Bone marrow (tissue), 2 donors: Measurements from ENCODE around the gene JCAD.
"Not testable (repeated sequence)": the region's sequence is repeated elsewhere in the genome, so short reads cannot be mapped to it uniquely, and the experiment has no call there.

Experiments used
- DNase-seq, 2 donors: peaks; one replicate each; lab custom pipeline; 2025; lab: John Stamatoyannopoulos, UW

Gene JCAD

GRCh38 chr10:30025428-30025827, 34.0 kb downstream of the JCAD start:
- not testable (repeated sequence) for DNase-seq

DNA sequence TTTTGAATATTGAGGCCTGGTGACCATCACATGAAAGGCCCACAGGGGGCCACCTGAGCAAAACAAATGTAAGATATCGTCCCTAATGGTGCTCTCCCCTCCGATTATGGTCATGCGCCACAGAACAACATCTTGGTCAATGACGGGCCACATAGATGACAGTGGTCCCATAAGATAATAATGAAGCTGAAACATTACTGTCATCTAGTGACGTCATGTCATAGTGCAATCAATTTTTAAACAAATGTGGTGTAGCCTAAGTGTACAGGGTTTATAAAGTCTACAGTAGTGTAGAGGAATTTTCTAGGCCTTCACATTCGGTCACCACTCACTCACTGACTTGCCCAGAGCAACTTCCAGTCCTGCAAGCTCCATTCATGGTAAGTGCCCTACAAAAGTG, 36.8 kb downstream of the JCAD start:
- no peak for DNase-seq

DNA sequence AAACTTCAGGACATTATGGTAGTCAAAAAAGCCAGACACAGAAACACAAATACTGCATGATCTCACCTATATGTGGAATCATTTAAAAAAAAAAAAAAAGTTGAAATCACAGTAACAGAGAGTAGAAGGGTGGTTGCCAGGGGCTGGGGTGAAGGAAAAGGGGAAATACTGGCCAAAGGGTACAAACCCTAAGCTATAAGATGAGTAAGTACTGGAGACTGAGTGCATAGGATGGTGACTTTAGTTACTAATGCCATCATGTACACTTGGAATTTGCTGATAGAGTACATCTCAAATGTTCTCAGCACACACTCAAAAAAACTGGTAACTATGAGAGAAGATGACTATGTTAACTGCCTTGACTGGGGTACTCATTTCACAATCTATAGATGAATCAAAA, 39.9 kb downstream of the JCAD start:
- DNase-seq = no peak

DNA sequence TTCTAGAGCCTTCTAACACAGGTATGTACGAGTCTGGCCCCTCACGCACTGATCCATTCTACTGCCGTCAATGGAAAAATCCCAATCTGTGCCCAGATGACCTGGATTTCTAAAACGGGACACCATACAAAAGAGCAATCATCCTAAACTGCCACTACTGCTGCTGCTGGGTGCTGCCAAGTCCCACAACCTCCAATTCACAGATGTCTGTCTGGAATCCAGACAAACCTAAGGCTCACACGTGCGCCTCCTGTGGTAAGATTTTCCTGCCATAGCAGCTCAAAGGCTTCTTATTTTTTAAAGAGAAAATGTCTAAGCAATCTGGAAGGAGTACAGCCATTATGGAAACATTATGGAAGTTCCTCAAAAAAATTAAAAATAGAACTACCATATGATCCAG, 40.9 kb downstream of the JCAD start:
- DNase-seq = no peak

DNA sequence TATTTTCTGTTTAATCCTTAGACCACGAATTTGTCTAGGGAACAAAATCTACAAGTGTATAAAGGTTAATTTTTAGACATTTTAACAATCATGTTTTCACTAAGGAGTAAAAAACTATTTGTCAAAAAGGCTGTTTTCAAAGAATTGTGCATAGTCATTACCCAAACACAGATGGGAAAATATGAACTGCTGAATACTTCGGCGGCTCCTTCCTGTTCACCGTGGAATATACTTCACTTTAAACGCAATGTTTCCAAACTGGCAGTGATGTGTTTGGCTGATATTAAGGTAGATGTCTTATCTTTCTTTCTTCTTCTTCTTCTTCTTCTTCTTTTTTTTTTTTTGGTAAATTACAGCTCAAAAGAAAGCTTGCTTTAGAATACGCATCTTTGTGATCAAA, 41.4 kb downstream of the JCAD start:
- no peak for DNase-seq

DNA sequence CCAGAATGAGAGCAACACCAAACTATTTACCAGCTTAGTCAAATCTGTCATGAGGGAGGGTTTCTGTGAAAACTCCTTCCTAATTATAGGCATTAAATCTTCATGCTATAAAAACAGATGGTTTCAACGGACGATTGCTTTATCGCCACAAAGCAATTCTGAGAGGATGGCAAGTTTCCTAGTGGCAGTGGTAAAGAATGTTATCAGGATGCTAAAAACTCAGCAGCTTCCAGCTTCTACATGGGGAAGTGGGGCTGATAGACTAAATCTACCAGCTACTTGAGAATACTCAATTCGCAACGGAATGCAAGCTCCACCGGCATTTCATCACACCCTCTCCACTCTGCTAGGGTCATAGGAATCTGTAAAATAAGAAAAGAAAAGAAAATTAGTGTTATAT, 41.8 kb downstream of the JCAD start:
- DNase-seq = peak in 1 of 2 donors; percentile 21

- DNase-seq = no peak
Observed at GRCh38 chr10:30014511-30014910, 44.9 kb downstream of the JCAD start.

DNA sequence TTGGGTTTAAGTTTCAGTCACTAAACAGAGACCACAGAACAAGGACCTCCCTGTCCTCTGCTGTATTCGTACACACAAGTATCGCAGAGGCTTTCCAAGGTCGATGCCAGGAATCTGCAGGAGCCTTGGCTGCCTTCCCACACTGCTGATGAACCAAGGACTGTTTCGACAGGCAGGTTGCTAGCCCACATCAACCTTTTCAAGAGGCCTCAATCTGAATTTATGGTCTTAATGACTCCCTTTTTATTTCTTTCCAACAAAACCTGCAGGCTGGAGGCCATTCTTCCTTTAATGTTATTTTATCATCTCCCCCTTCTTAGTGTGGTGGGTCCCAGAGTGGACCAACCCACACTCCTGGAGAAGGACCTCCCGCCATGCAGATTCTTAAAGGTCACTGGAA, 45.6 kb downstream of the JCAD start:
- DNase-seq = no peak

- no peak for DNase-seq
Observed at GRCh38 chr10:30011956-30012647, 47.3 kb downstream of the JCAD start.

- DNase-seq = no peak
Observed at GRCh38 chr10:30011396-30011795, 48.0 kb downstream of the JCAD start.

DNA sequence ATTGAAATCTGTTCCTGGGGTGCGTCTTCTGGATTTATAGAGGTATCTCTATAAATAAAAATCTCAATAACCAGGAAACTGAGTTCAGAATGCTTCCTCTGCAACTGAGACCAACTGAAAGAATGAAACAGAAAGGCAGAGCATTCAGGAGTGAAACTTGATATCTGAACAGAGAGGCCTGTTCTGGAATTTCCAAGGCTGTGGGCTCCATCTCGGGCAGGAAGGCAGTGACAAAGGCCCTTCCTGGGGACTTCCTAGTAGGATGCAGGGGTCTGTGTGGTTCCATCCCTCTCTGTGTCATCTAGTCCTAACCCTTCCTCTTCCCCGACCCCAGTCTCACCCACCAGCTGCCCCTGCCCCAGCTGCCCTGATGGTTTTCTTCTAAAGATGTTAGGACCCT, 52.0 kb downstream of the JCAD start:
- no peak for DNase-seq

DNA sequence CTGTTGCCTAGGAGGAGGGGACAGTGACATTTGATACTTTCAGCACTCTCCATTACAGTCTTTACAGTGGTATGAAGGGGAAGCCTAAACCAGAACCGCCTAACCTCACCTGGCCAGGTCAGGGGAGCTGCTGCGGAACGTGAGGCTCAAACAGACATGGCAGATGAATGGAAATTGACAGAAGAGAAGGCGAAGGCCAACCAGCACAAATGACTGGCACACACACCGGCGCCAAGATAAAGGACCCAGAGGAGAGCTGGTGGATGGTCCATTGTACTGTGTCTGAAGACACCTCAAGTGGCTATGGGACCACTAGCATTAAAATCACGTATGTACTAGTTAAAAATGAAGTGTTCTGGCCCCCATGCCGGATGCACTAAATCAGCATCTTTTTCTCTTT, 53.0 kb downstream of the JCAD start:
- DNase-seq = no peak

DNA sequence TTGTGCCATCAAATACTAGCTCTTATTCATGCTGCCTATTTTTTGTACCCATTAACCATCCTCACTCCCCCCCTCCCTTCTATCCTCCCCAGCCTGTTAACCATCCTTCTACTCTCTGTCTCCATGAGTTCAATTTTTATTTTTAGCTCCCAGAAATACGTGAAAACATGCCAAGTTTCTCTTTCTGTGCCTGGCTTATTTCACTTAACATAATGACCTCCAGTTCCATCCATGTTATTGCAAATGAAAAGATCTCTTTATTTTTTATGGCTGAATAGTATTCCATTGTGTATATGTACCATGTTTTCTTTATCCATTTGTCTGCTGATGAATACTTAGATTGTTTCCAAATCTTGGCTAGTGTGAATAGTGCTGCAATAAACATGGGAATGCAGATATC, 54.3 kb downstream of the JCAD start:
- not testable (repeated sequence) for DNase-seq

DNA sequence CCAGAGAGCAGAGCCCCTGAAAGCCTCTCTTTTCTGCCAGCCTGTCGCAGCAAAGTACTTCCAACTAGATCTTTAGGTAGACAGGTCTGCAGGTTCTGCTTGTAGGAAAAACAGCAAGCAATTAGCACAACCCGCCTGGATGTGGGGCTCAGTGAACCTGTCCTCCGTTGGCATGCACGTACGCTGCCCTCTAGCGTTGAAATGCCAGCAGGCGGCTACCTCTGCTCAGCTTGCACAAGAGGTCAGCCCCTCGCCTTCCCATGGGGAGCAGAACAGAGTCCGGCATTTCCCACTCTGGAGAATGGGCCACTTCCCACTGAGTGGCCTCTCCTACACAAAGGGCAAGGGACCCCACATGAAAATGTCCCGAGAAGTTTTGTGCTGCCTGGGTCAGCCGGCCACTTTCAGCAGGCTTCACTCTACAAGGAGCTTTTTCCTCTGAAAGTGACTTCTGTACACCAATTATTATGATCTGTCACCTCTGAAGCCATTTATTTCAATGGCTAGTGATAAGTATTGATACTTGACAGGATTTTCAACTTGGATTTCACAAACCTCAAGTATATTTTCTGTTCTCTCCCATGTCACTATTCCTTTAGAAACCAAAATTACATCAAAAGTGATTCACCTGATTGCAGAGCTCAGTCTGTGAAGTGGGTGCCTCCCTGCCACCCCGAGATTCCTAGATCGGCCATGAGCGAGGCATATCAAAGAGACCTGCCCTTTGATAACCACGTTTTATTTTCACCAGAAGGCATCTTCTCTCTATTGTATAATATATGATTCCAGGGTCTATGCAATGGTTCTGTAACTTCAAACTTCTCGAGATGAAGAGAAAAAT, 56.7 kb downstream of the JCAD start:
- DNase-seq = peak; percentile 4 to 42

DNA sequence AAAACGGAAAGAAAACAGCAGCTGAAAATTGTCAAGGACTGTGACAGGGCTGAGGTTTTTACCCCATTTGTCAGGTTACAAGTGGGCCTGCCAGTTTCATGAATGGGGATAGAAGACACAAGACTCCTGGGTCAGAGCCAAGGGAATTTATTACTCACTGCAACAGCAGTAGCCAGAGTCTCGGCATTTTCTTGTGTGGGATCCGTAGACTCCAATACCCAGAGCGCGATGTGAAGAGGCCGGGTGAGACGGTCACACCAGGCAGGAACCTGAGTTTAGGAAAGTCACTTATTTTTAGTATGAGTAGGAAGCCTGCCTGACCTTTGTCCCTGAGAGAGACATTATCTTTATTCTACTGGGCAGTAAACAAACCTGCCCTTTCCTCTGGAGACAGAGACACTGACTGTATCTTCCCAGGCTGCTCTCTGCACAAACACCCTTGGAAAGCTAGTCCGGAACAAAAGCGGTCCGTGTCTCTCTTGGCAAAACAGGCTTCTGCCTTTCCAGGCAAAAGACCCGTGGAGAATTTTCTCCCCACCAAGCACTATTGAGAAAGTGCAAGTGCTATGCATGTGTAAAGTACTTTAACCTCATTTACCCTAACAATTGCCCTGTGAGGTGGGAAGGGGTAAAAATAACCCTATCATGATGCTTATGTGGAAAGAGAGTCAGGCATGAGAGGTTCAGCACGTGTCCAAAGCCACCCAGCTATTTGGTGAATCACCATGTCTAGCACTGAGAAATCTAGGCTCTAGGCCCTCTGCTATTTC, 58.4 kb downstream of the JCAD start:
- no peak for DNase-seq

DNA sequence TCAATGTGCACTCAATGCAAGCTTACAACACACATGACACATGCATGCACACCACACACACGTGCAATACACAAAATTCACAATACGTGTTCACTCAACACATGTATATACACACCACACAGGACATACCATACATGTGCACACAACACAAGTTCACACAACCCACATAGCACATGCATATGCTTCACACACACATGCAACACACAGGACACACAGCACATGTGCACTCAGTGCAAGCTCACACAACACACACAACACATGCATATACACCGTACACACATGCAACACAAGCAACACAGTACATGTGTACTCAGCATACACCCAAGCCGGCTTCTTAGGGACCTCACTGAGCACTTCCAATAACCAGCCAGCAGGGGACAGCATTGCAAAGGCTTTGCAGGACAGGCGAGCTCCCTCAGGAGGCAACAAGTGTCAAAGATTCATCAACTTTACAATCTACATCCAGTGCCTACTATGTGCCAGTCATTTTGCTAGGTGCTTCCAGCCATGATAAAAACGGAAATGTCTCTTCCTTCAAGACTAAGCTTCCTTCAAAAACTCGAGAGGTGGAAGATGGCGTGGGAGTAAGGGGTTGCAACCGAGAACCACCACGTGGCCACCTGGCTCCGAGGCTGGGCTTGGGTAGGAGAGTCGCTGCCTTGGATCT, 61.1 kb downstream of the JCAD start:
- peak; percentile 24 to 72 for DNase-seq

DNA sequence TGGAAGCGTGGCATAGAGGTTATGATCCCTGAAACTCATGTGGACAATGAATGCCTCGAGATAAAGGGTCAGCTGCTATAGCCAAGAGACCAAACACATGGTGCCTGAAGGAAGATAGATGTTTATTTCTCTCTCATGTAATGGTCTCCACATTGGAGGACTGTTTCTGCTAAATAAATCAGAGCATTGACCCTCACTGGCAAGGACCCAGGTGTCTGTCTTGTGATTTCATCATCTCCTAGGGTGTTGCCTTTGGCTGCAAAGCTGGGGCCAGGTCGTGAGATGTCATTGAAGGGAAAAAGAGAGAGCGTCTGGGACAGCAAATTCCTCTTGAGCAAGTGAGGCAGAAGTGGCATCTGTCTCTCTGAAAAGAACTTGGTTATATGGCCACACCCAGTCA, 64.6 kb downstream of the JCAD start:
- no peak for DNase-seq

DNA sequence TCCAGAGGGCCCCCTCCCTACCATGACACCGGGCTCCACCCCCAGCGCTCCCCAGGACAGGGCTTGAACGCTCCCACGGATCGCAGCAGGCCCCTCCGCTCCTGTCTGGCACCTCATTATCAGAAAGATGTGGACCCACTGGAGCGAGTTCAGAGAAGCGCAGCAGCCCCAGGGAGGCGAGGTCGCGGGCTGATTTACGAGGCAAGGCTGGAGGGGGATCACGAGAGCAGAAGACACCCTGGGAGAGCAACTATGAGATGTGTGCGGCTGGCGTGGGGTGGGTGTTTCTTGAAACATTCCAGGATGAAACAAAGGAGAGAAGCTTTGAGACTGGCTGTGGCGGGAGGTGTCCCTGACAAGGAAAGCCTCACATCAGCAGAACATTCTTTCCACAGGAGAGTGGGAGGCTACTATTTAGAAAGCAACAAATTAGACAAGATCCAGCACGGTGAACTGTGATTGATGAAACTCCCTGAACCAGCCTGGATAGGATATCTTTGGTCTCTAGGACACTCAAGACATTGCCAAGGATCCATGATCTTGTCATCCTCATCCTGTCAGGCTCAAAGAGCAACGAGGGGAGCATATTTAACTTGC, 66.0 kb downstream of the JCAD start:
- DNase-seq = no peak

DNA sequence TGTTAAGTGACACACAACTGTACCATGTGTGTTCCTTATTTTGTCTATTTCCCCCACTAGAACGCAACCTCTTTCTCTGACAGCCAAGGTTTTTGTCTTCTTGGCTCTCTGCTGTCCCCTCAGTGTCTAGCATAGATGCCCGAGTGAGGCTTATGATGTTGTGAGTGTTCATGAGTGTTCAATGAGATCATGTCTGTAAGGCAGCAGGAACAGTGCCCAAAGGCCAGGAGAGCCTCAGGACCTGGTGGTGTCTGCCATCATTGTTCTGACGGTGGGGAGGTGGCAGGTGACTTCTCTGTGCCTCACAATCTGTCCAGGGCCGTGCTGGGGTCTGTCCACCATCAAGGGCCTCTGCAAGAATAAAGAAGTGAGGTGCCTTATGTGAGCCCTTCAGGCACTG, 66.5 kb downstream of the JCAD start:
- no peak for DNase-seq

DNA sequence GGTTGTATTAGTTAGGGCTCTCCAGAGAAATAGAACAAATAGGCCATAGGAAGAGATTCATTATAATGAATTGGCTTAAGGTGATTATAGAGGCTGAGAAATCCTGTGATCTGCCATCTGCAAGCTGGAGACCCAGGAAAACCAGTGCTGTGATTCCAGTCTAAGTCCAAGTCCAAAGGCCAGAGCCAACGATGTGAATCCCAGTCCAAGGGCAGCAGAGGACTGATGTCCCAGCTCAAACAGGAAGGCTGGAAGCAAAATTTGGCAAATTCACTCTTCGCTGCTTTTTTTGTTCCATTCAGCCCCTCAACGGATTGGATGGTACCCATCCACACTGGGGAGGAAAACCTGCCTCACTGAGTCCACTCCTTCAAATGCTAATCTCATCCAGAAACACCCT, 68.0 kb downstream of the JCAD start:
- no peak for DNase-seq

DNA sequence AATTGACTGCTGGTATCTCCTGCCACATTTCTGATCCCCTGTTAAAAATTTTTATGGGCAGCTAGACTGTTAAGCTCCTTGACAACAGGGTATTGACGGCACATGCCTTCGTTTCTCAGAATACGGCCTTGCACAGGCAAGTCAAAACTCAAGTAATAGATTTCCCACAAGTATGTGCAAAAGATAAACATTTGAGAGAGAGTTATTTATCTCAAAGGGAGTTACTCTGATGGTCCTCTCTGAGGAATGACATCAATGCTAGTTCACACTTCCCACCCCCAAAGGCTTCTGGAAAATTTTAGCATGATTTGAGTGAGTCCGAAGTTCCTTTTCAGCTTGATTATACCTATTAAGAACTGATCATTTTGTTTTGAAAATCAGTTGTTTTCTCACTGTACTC, 71.9 kb downstream of the JCAD start:
- DNase-seq = no peak
